Measurements from ENCODE around the gene NPC2.

NPC2 gene

GRCh38 chr14:74518221-74518620 is 25.1 kb upstream of the NPC2 start:
- DNase-seq: no peak

- no peak for DNase-seq
Observed at GRCh38 chr14:74517731-74518130, 24.6 kb upstream of the NPC2 start.

GRCh38 chr14:74516451-74517160 is 23.5 kb upstream of the NPC2 start:
- peak; percentile 23 for DNase-seq

- no peak for DNase-seq
Observed at GRCh38 chr14:74515891-74516412, 22.8 kb upstream of the NPC2 start.

- no peak for DNase-seq
Observed at GRCh38 chr14:74514471-74514941, 21.4 kb upstream of the NPC2 start.

- DNase-seq: no peak
Observed at GRCh38 chr14:74511966-74512830, 19.1 kb upstream of the NPC2 start.

- peak; percentile 66 for DNase-seq
Observed at GRCh38 chr14:74510959-74511409, 17.9 kb upstream of the NPC2 start.

- no peak for DNase-seq
Observed at GRCh38 chr14:74510223-74510931, 17.3 kb upstream of the NPC2 start.

- DNase-seq: no peak
Observed at GRCh38 chr14:74509587-74510222, 16.6 kb upstream of the NPC2 start.

GRCh38 chr14:74508844-74509428 is 15.8 kb upstream of the NPC2 start:
- no peak for DNase-seq

GRCh38 chr14:74508292-74508731 is 15.2 kb upstream of the NPC2 start:
- no peak for DNase-seq

GRCh38 chr14:74507840-74508239 is 14.7 kb upstream of the NPC2 start:
- no peak for DNase-seq

- DNase-seq: no peak
Observed at GRCh38 chr14:74507085-74507484, 14.0 kb upstream of the NPC2 start.

GRCh38 chr14:74506411-74506851 is 13.3 kb upstream of the NPC2 start:
- DNase-seq: no peak

- no peak for DNase-seq
Observed at GRCh38 chr14:74505831-74506230, 12.7 kb upstream of the NPC2 start.

- no peak for DNase-seq
Observed at GRCh38 chr14:74504874-74505720, 12.0 kb upstream of the NPC2 start.

GRCh38 chr14:74504412-74504811 is 11.3 kb upstream of the NPC2 start:
- no peak for DNase-seq

GRCh38 chr14:74503938-74504335 is 10.8 kb upstream of the NPC2 start:
- no peak for DNase-seq

GRCh38 chr14:74503291-74503937 is 10.3 kb upstream of the NPC2 start:
- DNase-seq: no peak

- DNase-seq: no peak
Observed at GRCh38 chr14:74502236-74503019, 9.3 kb upstream of the NPC2 start.

Data from amniotic stem cell (primary cell).